ENCODE data around the gene TCFL5.

DNA sequence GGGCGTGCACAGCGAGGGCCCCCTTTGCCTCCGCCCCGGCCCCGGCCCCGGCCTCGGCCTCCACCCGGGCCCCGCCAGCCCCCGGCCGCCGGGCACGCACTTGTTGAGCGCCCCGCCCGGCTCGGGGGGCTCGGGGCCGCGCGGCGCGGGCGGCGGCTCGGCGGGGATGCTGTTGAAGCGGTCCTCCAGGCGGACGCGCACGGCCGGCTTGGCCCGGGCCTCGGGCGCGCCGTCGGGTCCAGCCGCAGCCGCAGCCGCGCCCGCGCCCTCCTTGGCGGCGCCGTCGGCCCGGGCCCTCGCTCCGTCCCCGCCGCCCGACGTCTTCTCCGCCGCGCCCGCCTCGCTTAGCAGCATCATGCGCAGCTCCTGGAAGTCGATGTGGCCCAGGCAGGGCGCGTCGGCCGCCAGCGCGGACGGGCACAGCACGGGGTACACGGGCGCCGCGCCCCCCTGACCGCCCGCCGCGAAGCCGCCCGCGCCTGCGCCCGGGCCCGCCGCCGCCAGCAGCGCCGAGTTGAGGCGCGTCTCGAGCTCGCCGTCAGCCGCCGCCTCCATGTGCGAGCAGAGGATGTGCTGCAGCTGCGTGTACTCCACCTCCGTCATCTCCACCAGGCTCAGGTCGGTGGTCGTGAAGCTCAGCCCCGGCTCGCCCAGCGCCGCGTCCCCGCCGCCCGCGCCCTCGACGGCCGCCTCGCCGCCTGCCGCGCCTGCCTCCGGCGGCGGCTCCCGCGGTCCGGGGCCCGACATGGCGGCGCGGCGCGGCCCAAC, 514 bp downstream of the TCFL5 start:
- TF ChIP-seq YY1 (IDR thresholded peaks at IDR 0.05; ENCODE audit: insufficient read depth, insufficient read length) (no peak), SUZ12 (IDR thresholded peaks at IDR 0.05; ENCODE audit: extremely low read depth, insufficient read depth, insufficient read length) (no peak), ZNF274 (IDR thresholded peaks at IDR 0.05; ENCODE audit: low read depth, low read length) (no peak)
